ENCODE measurements around the gene SUGCT.
A peak's percentile ranks its signal among the peaks of the same experiment; 100 is the strongest.

Gene SUGCT

DNA sequence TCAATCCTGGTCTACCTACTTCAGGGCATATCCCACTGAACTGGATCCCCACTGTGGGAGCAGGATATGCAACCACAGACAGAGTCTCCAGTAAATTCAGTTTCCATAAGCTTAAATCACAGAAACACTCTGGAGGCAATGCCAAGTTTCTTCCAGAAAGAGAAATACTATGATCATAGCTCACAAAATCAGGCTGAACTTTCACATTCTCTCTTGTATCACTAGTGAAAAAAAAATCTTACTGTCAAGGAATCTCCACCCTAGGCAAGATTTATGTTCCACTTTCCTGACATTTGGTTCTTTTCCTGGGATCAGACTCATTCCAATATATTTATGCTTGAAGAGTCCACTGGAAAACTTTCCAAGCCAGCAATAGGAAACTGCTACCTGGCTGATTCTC lies 749.0 kb downstream of the SUGCT start:
- DNase-seq (ENCODE audit: low read depth), result no peak
- H3K4me3 ChIP-seq (ENCODE audit: low read length), result no peak overlapping the region
- TF ChIP-seq, protein P1, sequence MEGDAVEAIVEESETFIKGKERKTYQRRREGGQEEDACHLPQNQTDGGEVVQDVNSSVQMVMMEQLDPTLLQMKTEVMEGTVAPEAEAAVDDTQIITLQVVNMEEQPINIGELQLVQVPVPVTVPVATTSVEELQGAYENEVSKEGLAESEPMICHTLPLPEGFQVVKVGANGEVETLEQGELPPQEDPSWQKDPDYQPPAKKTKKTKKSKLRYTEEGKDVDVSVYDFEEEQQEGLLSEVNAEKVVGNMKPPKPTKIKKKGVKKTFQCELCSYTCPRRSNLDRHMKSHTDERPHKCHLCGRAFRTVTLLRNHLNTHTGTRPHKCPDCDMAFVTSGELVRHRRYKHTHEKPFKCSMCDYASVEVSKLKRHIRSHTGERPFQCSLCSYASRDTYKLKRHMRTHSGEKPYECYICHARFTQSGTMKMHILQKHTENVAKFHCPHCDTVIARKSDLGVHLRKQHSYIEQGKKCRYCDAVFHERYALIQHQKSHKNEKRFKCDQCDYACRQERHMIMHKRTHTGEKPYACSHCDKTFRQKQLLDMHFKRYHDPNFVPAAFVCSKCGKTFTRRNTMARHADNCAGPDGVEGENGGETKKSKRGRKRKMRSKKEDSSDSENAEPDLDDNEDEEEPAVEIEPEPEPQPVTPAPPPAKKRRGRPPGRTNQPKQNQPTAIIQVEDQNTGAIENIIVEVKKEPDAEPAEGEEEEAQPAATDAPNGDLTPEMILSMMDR (conservative IDR thresholded peaks at IDR 0.05; ENCODE audit: low read depth, low read length), result no peak

DNA sequence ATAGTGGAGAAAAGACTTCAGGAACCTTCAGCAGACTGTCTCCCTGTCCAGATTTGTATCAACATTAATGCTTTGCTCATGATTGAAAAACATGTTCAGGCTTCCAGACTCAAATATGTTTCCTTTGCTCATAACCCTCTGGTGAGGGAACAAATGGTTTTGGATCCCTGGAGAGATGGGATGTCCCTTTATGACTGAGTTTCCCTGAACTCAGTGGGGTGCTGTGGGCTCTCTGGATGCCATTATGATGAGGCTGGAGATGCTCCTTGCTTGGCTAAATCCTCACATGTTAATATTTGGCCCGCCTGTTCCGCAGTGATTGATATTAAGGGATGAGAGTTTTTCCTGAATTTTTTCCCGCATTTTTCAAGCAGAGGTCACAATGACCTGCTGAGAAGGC lies 749.4 kb downstream of the SUGCT start:
- TF ChIP-seq, protein P1 (conservative IDR thresholded peaks at IDR 0.05; ENCODE audit: low read depth, low read length), result no peak
- no peak for DNase-seq (ENCODE audit: low read depth)
- no peak overlapping the region for H3K4me3 ChIP-seq (ENCODE audit: low read length)

DNA sequence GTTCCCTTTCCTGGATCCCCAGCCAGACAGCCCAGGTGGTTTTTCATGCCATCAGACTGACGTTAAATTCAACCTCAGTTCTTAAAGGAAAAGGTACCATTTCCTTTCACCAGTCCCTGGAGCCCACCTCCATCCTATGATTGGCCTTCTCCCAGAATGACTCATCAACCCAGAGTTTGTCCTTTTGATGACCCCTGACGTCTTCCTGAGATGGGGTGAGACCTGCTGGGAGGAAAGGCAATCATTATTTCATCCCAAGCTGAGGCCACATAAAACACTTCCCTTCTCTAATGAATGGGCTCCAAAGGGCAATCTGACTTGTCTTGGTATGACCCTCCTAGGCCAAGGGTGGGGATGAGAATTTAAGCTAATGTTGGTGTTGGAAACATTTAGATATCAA lies 750.7 kb downstream of the SUGCT start:
- H3K4me3 ChIP-seq (ENCODE audit: low read length), result no peak overlapping the region
- TF ChIP-seq, protein P1 (conservative IDR thresholded peaks at IDR 0.05; ENCODE audit: low read depth, low read length), result no peak
- DNase-seq (ENCODE audit: low read depth), result peak; percentile 5

DNA sequence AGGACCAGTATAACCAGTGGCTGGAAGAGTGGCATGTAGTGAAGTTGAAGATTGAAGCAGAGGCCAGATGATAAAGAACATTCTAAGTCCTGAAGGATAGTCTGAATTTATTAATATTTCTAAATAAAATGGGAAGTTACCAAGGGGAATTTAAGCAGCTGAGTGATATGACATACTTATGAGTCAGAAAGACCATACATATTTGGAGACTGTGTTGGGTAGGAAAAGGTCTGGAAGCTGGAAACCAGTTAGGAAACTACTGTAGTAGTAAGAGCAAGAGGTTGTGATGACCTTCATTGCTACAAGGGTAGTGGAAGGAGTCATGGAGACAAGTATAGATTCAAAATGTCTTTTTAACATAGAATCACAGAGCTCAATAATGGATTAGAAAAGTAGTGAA lies 752.3 kb downstream of the SUGCT start:
- TF ChIP-seq, protein P1 (conservative IDR thresholded peaks at IDR 0.05; ENCODE audit: low read depth, low read length), result no peak
- no peak overlapping the region for H3K4me3 ChIP-seq (ENCODE audit: low read length)
- no peak for DNase-seq (ENCODE audit: low read depth)

DNA sequence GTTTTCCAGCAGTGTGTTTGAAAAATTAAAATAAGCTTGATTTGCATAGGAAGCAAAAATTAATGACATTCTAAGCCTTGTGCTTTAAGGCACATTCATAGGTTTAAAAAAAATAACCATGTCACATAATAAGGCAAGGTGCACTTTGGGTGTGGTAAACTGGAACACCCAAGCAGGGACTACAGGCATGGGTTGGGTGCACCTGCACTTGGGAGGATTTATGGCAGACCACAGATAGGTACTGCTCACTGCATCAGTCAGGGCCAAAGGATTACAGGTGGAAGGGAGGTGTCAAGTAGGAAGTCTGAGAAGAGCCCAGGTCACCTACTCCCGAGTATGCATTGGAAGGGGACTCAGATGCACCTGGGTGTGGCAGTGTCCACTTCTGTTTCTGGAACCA lies 753.7 kb downstream of the SUGCT start:
- TF ChIP-seq, protein P1 (conservative IDR thresholded peaks at IDR 0.05; ENCODE audit: low read depth, low read length), result no peak
- no peak for DNase-seq (ENCODE audit: low read depth)
- H3K4me3 ChIP-seq (ENCODE audit: low read length), result no peak overlapping the region

DNA sequence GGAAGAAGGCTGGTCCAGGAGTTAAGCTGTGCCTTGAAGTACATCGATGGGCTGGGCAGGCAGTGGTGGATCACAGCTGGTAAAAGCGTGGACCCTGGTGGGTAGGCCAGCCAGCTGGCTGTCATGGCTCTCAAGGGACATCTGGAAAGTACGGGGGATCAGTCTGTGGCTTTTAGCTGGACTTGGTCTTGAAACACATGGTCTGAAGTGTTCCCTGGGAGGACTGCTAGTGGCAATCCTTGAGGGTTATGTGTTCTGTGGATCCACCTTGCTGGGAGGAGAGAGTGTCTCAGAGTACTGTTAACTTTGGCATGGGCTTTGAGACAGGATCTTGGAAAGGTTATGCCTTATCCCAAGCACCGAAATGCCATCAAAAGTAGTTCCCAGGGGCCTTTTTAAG lies 754.3 kb downstream of the SUGCT start:
- no peak for DNase-seq (ENCODE audit: low read depth)
- TF ChIP-seq, protein P1 (conservative IDR thresholded peaks at IDR 0.05; ENCODE audit: low read depth, low read length), result no peak
- H3K4me3 ChIP-seq (ENCODE audit: low read length), result no peak overlapping the region

DNA sequence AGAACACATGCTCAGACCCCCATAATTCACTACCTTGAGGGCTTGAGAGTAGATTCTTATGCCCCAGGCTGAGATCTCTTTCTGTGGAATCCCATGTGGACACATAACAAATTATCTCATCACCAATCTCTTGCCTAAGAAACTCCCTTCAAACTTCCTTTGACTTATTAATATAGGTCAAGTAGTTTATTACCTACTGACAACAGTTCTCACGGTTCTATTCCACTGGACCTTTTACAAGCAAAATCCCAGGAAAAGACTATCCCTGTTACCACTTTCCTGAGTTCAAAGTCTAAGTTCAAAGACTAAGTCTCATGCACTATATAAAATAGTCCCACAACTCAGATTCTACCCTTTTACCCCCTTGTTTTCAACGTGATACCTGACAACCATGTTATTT lies 754.7 kb downstream of the SUGCT start:
- no peak for DNase-seq (ENCODE audit: low read depth)
- TF ChIP-seq, protein P1 (conservative IDR thresholded peaks at IDR 0.05; ENCODE audit: low read depth, low read length), result no peak
- H3K4me3 ChIP-seq (ENCODE audit: low read length), result no peak overlapping the region

Data from retinal pigment epithelial cell (primary cell).